Activated naive CD4-positive, alpha-beta T cell (primary cell): ENCODE measurements around the gene OXCT2.
"Not testable (repeated sequence)": the region's sequence is repeated elsewhere in the genome, so short reads cannot be mapped to it uniquely, and the experiment has no call there.

Source experiments
- DNase-seq, 4 experiments: peaks; one replicate each; lab custom pipeline; 2025; lab: John Stamatoyannopoulos, UW

Gene OXCT2

GRCh38 chr1:39787468-39787867 lies 16.3 kb upstream of the OXCT2 start:
- DNase-seq = no peak

GRCh38 chr1:39787108-39787375 lies 15.9 kb upstream of the OXCT2 start:
- not testable (repeated sequence) for DNase-seq

GRCh38 chr1:39786303-39787107 lies 15.4 kb upstream of the OXCT2 start:
- not testable (repeated sequence) for DNase-seq

GRCh38 chr1:39782685-39783084 lies 11.5 kb upstream of the OXCT2 start:
- DNase-seq = not testable (repeated sequence)

GRCh38 chr1:39782103-39782502 lies 11.0 kb upstream of the OXCT2 start:
- no peak for DNase-seq

- DNase-seq = no peak
Measured at GRCh38 chr1:39781349-39781715, 10.2 kb upstream of the OXCT2 start.

- DNase-seq = no peak
Measured at GRCh38 chr1:39779821-39780220, 8.7 kb upstream of the OXCT2 start.

- DNase-seq = no peak
Measured at GRCh38 chr1:39779137-39779536, 8.0 kb upstream of the OXCT2 start.

- not testable (repeated sequence) for DNase-seq
Measured at GRCh38 chr1:39778463-39779099, 7.4 kb upstream of the OXCT2 start.

- not testable (repeated sequence) for DNase-seq
Measured at GRCh38 chr1:39777896-39778295, 6.7 kb upstream of the OXCT2 start.

- DNase-seq = no peak
Measured at GRCh38 chr1:39777306-39777705, 6.2 kb upstream of the OXCT2 start.

GRCh38 chr1:39776886-39777285 lies 5.7 kb upstream of the OXCT2 start:
- no peak for DNase-seq

GRCh38 chr1:39776400-39776713 lies 5.2 kb upstream of the OXCT2 start:
- DNase-seq = no peak

- not testable (repeated sequence) for DNase-seq
Measured at GRCh38 chr1:39775676-39776399, 4.7 kb upstream of the OXCT2 start.

GRCh38 chr1:39775141-39775540 lies 4.0 kb upstream of the OXCT2 start:
- DNase-seq = not testable (repeated sequence)

GRCh38 chr1:39773369-39773979 lies 2.3 kb upstream of the OXCT2 start:
- DNase-seq = not testable (repeated sequence)

GRCh38 chr1:39770100-39771021 lies 787 bp downstream of the OXCT2 start:
- not testable (repeated sequence) for DNase-seq

- DNase-seq = not testable (repeated sequence)
Measured at GRCh38 chr1:39769502-39769901, 1.6 kb downstream of the OXCT2 start.

- not testable (repeated sequence) for DNase-seq
Measured at GRCh38 chr1:39766466-39766865, 4.7 kb downstream of the OXCT2 start.

- not testable (repeated sequence) for DNase-seq
Measured at GRCh38 chr1:39764512-39764911, 6.6 kb downstream of the OXCT2 start.

GRCh38 chr1:39763619-39764374 lies 7.4 kb downstream of the OXCT2 start:
- not testable (repeated sequence) for DNase-seq
